HPDE6-E6E7 (cell line): ENCODE results near the gene GALNT18.
A peak's percentile ranks its signal among the peaks of the same experiment; 100 is the strongest.

Experiments
- DNase-seq: peaks from one replicate; pipeline ENCODE4 v3.0.0; 2011; ENCODE audit warnings: missing footprints; ENCODE audit errors: extremely low spot score

The GALNT18 gene

DNA sequence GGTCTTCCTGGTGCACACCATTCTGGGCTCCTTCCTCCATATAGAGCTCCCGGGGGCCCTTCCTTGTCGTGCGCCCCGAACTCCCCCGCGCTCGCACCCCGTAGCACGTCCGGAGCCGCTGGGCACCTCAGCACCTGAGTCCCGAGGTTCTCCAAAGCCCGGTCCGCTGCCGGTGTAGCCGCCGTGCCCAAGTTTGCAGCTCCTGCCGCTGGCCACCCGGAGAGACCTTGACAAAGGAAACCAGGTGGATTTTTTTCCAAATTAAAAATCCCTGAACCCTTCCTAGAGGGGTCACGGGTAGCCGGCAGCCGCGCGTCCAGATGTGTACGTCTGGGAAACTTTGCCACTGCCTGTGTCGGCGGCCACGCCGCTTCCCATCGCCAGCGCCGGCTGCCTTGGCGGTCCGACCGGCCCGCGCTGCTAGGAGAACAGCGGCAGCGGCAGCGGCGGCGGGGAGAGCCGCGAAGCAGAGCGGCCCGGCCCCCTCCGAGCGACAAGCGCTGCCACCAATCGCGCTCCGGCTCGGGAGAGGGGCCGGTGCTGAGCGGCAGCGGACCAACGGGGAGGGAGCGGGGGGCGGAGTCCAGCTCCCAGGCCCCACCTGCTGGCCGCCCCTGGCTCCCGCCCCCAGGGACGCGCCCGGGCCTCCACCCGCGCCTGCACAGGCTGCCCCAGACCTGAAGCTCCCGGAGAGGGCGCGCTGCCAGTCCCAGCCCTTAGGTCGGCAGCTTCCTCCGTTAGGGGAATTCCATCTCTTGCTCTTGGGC is at the start of gene GALNT18:
Gene GALNT18 (minus strand): TSS at position 433 of the 767 bp plus-strand sequence.
- DNase-seq = peak; percentile 94

DNA sequence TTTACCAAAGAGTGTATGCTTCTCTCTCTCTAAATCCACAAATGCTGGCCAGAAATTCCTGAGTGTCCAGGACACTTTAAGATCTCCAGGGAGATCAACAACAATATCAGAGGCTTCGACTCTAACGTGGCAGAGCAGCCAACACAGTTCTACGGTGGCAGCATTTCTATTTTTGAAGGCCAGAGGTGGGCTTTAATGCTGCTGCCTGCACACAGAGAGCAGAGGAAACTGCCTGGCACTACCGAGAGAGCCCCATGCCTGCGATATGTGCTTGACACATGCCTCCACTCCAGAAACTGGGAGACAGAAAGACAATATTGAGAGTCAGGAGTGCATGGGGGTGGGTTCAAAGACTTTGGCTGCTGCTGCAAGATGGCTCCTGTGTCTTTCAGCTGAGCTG is 48.8 kb upstream of the GALNT18 start:
- no peak for DNase-seq

DNA sequence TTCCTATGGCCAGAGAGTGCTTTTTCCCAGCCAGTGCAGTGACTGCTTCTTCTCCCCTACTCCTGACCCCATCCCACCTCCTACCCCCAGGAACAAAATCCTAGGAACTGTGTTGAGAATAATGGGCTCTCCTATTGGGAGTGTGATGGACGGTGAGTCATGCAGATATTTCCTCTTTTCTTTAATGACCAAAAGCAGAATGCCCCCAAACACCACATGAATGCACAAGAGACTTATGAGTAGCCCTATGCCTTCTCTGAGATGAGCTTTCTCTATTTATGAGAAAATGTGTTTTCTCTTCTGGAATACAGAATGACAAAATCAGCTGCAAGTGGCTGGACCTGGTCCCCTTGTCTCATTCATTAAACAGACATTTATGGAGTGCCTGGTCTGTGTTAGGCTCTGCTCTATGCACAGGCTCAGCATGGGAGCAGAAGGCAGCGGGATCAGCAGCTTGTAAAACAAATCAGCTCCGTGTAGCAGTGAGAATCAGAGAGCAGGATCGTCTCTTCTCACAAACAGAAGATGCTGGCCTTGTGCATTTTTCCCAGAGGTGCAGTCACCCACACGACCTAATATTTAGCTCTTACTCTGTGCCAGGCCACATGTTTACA is 47.5 kb upstream of the GALNT18 start:
- DNase-seq = no peak

DNA sequence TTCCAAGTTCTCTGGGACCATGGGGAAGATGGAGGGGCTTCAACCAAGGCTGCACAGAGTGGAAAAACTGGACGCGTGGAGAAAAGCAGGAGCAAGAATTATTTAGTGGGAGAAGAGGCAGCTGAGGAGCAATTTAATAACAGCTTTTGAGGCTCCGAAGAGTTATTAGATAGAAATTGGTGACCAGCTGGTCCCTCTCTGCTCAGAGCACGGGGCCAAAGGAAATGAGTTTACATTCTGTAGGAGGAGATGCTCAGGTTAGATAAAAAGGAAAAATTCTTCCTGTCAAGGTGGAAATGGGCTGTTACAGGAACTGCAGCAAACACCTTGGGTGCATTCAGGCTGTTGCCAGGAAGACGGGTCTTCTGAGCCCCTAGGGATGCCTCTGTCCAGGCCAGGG is 47.0 kb upstream of the GALNT18 start:
- DNase-seq = no peak

DNA sequence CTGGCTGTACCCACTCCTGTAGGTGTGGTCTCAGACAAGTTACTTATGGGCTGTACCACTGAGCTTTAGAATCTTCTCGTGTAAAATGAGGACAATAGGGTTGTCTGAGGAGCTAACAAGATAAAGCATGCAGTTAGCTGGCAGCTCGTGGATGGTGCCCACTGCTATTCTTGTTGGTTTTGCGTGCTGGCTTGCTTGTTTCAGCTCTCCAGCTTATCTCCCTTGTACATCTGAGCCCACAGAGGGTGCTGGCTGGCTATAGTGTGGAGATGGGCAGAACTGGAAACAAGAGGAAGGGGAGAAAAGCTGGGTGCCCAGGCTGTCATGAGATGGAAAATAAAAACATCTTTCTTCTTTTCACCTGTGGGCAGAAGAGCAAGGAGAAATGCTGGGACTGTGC is 46.5 kb upstream of the GALNT18 start:
- DNase-seq = no peak

DNA sequence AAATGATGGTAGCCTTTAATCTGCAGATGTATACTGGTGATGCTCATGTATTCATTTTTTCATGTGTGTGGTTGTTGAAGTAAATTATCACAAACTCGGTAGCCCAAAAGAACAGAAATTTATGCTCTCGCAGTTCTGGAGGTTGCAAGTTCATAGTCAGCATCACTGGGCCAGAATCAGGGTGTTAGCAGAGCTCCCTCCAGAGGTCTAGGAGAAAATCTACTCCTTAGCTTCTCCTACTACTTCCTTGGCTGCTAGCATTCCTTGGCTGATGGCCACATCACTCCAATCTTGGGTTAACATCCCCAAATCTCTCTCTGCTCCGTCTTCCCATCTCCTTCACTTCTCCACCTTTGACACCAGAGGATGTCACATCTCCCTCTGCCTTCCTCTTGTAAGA is 45.3 kb upstream of the GALNT18 start:
- no peak for DNase-seq

DNA sequence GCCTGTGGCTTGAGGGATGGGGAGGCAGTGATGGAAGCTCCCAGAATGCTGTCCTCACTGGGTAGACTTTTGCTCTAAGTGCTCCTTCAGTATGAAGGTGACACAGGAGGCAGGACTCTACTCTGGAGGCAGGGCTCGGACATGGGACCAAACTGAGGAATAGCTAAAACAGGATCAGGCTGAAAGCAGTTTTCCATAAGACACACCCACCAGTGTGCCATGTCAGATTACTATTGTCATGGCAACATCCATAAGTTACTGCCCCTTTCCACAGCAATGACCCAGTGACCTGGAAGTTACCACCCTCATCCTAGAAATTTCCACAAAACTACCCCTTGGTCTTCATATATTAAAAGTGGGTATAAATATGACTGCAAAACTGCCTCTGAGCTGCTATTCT is 43.6 kb upstream of the GALNT18 start:
- no peak for DNase-seq

DNA sequence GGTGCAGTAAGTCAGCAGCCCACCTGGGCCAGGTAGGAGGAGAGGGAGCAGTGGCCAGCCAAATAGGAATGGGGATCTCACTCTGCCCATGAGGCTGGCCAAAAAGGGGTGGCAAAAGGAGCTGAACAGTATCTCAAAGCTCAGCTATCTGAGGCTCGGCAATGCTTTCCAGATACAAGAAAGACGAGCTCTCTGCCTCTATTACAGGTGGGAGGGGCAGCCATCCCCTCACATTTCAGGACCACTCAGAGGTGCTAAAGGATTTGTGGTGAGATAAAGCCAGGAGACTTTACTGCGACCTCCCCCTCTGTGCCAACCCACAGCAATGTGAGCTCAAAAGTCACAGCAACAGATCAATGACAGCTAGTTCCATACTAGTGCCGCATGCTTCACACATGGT is 42.1 kb upstream of the GALNT18 start:
- DNase-seq = no peak

DNA sequence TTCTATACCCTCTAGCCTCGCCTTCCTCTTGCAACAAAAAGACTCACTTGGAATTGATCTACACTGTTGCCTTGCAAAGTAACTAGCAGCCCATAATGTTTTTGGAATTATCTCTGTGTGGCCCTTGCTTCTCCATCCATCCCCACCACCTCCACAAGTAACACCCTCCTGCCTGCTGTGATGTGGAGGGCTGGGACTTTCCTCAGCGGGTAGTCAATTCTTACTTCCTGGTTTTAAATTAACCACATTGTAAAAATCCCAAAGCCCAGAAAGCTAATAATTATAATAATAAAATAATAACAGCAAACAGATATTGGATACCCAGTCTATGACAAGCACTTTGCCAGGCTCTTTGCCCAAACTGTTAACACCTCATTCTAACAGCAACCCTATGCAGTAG is 40.8 kb upstream of the GALNT18 start:
- DNase-seq = no peak

DNA sequence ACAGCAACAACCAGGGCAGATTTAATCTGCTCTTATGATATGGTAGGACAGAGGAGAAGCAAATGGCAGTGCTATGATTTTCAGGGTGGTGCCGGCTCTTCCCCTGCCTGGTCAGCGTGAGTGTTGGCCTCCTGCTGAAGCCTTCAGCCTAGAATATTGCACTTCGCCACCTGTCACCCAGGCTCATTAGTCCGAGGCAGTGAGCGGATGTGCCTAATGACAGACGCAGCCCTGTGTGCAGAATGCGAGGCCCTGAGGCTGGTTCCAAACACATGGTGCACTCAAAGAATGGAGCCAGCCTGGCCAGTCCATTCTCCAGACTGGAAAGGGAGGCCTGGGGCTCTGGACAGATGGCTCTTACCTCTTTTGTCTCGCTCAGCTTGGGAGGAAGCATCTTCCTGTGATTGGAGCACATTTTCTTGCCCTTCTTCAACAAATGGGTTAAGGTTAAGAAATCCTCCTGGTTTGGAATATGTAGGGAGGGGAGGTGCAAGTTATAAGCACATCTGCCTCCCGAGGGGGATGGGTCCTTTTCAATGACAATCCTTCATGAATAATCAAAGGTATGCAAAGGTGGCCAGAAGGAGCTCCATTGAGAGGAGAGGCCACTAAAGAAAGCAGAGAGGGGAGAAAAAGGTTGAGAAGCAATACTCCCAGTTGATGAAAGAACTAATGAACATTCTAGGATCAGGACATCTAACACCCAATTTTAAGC is 39.7 kb upstream of the GALNT18 start:
- no peak for DNase-seq

DNA sequence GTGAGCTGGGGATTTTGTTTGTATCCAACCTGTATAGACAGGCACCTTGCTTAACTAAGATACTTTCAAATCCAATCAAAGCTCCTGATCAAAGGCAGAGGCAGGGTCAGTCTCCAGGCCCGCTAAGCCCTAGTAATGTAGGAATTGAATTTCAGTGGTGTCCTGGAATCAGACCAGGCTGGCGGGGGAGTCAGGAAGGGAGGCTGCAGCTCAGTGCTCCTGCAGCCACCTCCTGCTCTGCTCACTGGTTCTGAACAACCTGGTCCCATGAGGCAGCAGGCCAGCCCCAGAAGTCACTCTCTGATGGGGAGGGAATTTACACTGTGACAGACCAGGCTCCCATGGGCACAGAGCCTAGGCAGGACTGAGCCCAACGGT is 38.5 kb upstream of the GALNT18 start:
- no peak for DNase-seq

DNA sequence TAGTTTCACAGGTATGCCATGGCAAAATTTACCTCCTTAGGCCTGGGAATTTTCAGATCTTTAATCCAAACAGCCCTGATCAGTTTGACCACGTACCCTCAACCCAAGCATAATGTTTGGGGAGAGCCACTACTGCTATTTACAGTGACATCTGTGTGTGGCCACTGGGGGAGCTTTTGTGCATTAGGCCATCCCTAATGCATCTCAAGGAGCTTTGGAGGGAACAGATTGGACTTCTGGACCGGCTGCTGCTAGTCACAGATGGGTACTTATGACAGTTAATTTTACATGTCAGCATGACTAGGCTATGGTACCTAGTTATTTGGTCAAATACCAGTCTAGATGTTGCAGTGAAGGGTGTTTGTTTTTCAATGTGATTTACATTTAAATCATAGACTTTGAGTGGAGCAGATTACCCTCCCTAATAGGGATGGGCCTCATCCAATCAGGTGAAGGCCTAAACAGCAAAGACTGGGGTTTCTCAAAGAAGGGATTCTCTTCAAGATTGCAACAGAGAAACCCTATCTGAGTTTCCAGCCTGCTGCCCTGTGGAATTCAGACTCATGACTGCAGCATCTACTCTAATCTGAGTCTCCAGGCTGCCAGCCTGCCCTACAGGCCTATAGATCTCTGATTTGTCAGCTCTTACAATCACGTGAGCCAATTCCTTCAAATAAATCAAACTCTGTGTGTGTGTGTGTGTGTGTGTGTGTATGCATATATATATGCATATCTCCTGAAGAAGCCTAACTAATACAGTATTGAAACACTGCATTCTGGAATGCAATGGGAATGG is 38.0 kb upstream of the GALNT18 start:
- DNase-seq = no peak

DNA sequence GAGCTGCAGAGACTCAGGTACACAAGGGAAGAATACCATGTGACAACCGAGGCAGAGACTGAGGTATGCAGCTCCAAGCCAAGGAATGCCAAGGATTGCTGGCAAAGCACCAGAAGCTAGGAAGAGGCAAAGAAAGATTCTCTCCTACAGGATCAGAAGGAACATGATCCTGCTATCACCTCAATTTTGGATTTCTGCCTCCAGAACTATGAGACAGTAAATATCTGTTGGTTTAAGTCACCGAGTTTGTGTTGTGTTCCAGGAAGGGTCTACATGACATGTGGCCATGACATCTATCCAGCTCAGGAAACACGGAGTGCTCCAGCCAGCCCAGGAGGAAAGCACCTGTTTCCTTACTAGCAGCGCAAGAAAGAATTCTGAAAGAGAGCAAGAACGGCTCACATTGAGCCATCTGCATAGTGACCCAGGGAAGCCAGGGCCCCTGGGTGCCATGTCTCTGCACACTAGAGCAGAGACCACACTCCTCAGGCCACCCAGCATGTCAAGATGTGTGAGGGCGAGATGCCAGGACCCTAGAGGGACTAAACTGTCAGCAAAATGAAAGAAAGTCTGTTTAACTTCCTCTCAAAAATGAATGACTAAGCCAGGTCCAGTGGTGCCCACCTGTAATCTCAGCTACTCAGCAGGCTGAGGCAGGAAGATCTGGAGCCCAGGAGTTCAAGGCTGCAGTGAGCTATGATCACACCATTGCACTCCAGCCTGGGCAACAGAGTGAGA is 35.6 kb upstream of the GALNT18 start:
- DNase-seq = no peak

DNA sequence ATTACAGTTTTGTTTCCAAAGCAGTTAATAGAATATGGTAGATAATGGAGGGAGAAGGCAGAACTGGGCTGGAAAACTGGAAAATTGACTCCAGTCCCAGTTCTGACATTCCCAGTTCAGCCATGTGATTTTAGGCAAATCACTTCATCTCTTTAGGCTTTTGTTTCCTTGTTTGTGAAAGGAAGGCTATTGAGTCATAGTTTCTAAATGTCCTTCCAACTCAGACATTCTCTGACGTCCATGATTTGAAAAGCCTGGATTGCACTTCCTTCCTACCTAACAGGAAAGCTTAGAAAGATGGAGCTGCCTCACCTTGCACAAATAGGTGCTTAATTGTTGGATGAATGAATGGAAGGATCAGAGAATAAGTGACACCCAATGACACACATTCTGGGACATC is 19.8 kb upstream of the GALNT18 start:
- no peak for DNase-seq

DNA sequence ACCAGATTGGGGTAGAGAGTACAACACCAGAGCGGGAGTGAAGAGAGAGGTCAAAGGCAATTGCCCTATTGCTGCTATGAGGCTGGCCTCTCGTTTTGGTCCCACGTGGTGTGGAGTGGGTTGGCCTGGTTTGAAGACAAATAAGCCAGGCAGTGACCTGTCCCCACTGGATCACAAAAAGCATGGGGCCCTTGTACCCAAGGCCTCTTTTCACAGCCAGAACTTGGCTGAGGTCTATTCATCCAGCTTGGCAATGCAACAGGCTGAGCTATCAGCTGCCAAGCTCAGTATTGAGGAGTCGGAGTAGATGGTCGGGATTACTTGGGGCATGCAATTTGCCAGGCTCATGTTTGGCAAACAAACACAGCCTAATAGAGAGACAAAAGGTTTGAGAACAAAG is 19.2 kb upstream of the GALNT18 start:
- no peak for DNase-seq

DNA sequence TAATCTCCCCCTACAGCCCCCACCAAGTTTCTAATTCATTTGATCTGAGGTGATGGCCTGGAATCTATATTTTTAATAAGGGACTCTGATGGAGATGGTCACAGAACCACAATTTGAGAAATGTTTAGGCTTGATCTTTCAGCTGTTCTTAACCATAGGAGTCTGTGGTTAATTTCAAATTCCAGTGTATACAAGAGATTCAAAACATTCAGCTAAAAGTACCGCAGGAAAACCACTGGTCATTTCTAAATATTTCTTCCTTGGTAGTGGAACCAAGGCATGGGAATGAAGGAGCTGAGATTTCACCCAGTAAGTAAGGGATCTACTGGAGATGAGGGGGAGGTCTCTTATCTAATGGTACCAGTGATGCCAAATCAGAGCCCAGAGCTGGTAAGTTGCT is 18.3 kb upstream of the GALNT18 start:
- DNase-seq = no peak

DNA sequence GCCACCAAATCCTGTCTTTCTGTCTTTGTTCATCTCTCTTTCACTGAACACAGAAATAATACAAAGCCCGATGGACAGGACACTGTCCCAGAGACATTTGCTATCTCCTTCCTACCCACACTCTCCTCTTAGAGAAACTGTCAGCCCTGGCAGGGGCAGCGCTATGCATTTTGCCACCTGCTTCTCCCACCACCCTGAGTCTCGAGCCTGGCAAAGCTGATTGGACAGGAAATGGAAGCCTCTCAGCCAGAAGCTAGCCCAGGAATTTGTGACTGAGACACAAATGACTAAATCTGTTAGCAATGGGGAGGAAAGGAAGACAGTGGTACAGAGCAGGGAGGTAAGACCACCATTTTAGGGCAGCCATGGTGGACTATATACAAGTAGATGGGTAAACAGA is 14.9 kb upstream of the GALNT18 start:
- DNase-seq = no peak

DNA sequence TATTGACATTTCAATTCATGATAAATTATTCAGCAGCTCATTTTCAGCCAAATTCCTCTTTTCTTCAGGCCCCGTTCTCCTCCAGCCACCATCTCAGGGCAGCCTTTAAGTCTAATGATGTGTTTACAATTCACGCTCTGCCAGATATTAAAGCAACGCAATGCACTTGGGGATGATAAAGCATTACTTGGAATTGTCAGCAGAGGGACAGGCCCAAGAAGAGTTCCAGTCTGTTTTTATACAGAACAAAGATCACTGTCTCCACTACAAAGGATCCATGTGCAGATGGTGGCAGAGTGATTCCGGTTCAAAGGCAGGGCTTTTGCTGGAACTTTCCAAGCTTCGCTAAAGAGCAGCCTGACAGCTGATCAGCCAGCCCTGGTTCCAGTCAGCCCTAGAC is 13.6 kb upstream of the GALNT18 start:
- no peak for DNase-seq

DNA sequence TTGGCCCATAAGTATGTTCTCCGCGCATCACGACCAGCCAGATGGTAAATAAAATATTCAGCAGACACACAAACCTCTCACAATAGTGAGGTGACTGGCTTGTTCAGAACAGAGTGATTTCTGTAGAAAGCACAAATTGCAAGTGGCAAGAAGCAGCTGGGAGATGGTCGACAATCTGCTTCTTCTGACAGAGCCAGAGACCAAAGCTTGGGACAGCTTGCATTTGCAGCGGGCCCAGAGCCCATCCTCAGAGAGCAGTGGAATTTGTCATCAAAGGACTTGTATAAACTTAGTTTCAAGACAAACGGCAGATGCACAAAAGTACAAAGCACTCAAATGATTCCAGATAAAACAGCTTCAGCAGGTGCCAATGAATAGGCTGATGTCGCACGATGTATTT is 7.6 kb upstream of the GALNT18 start:
- no peak for DNase-seq

DNA sequence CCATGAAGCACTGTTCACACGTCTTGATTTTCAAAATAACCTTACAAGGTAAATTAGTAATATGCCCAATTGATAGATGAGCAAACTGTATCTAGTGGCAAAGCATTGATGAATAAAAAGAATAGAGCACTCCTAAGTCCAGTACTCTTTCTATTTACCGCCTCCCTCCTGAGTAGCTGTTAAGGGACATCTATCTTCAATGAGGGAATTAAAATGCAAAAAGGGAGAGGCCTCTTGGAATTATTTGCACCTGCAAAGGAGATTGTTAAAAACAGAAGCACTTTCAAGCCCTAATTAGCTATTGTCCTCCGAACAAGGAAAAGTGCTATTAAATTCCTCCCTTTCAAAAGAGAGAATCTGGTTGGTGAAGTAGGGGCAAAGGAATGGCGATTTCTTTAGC is 6.8 kb upstream of the GALNT18 start:
- no peak for DNase-seq

DNA sequence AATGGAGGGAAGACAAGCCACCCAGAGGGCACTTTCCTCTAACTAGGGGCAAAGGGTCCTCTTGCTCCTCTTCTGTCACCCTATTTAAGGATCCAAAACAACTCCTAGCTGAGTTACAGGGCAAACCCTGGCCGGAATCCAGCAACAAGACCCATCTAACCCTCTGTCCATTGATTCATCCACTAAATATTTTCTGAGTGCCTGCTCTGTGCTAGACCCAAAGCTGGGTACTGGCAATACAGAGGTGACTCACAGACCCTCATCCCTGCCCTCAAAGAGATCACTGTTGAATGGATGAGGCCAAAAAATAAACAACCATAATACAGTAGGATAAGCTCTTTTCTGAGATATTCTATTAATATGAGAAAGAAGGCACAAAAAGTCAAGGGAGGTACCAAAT is 4.3 kb upstream of the GALNT18 start:
- no peak for DNase-seq

DNA sequence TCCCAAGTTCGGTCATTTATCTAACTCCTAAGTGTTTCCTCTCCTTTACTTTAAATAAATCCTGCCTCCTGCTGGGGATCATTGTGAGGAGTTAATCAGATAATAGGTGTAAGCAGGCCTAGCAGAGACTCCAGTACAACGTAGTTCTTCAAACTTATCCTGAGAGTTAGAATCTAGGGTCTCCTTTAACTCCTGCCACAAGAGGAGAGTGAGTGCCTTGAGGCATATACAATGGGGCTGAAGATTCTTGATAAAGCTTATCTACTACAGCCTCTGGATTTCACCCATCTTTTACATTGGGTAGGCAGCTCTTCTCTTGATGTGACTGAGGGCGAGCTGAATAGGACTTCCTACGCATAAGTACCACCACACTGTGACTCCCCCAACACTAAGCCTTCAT is 3.1 kb upstream of the GALNT18 start:
- no peak for DNase-seq
